SU-DHL-6 (cell line): ENCODE data around the gene POU2F3.

Source experiments
- H2AFZ ChIP-seq: fragments of 200-600 bp; sonication (generic); 2 replicates; pipeline ENCODE4 v1.6.1; 2014; ENCODE audit warnings: low read depth, mild to moderate bottlenecking, moderate library complexity, mixed read lengths, antibody characterized with exemption, low read length; ENCODE audit not compliant: severe bottlenecking
- H3F3A ChIP-seq: fragments of 200-600 bp; shearing (Covaris generic); 2 replicates; pipeline ENCODE4 v1.6.0; 2016; ENCODE audit warnings: antibody characterized with exemption, mild to moderate bottlenecking; ENCODE audit not compliant: insufficient read depth
- H3K27ac ChIP-seq: fragments of 200-600 bp; sonication (generic); 2 replicates; pipeline ENCODE4 v1.5.1; 2016; ENCODE audit warnings: low read depth, mild to moderate bottlenecking, low read length, moderate library complexity, mixed read lengths
- H3K27me3 ChIP-seq: fragments of 200-600 bp; sonication (generic), shearing (Covaris generic); 2 replicates; pipeline ENCODE4 v1.6.0; 2014; ENCODE audit warnings: mild to moderate bottlenecking, low read length
- H3K36me3 ChIP-seq: fragments of 200-600 bp; sonication (generic); 2 replicates; pipeline ENCODE4 v1.6.1; 2014; ENCODE audit warnings: mild to moderate bottlenecking, low read length, mixed read lengths
- H3K4me2 ChIP-seq: fragments of 300-600, 200-600 bp; shearing (Covaris generic), sonication (generic); 2 replicates; pipeline ENCODE4 v1.6.0; 2014; ENCODE audit warnings: low read length, low read depth, mild to moderate bottlenecking; ENCODE audit not compliant: poor library complexity, severe bottlenecking
- H3K4me3 ChIP-seq: fragments of 200-600 bp; sonication (generic); 2 replicates; pipeline ENCODE4 v1.5.1; 2014; ENCODE audit warnings: antibody characterized with exemption, low read length, mild to moderate bottlenecking, mixed read lengths; ENCODE audit not compliant: insufficient read depth, poor library complexity, severe bottlenecking
- H3K79me2 ChIP-seq: fragments of 200-600 bp; sonication (generic); 2 replicates; pipeline ENCODE4 v1.6.1; 2014; ENCODE audit warnings: mild to moderate bottlenecking, low read length, moderate library complexity; ENCODE audit not compliant: insufficient read depth
- H3K9ac ChIP-seq: fragments of 200-600 bp; sonication (generic); 2 replicates; pipeline ENCODE4 v1.7.0; 2014; ENCODE audit warnings: mild to moderate bottlenecking, low read length
- H3K9me2 ChIP-seq: fragments of 200-600 bp; sonication (generic); replicated peaks from 2 replicates; pipeline ENCODE4 v1.6.1; 2014; ENCODE audit warnings: low read length; ENCODE audit not compliant: insufficient read depth
- H3K9me3 ChIP-seq: fragments of 200-600 bp; sonication (generic); 2 replicates; pipeline ENCODE4 v1.6.1; 2014; ENCODE audit warnings: low read length, mixed read lengths; ENCODE audit not compliant: insufficient read depth
- H4K20me1 ChIP-seq: fragments of 200-600 bp; sonication (generic); 2 replicates; pipeline ENCODE4 v1.6.1; 2014; ENCODE audit warnings: low read depth, mild to moderate bottlenecking, antibody characterized with exemption, low read length, moderate library complexity, mixed read lengths
- EZH2phosphoT487 ChIP-seq: fragments of 200-600 bp; sonication (generic), shearing (Covaris generic); conservative IDR thresholded peaks from 2 replicates; pipeline ENCODE4 v1.6.1; 2018; ENCODE audit warnings: mild to moderate bottlenecking, antibody characterized with exemption, low read length, moderate library complexity, mixed read lengths
- TF ChIP-seq, protein P1 (sequence below): fragments of 200-600 bp; sonication (generic); IDR thresholded peaks from one replicate; pipeline ENCODE4 v1.5.1; 2017; ENCODE audit warnings: antibody characterized with exemption, mild to moderate bottlenecking, low read length, moderate library complexity; ENCODE audit not compliant: insufficient read depth, poor library complexity, severe bottlenecking

POU2F3 gene

DNA sequence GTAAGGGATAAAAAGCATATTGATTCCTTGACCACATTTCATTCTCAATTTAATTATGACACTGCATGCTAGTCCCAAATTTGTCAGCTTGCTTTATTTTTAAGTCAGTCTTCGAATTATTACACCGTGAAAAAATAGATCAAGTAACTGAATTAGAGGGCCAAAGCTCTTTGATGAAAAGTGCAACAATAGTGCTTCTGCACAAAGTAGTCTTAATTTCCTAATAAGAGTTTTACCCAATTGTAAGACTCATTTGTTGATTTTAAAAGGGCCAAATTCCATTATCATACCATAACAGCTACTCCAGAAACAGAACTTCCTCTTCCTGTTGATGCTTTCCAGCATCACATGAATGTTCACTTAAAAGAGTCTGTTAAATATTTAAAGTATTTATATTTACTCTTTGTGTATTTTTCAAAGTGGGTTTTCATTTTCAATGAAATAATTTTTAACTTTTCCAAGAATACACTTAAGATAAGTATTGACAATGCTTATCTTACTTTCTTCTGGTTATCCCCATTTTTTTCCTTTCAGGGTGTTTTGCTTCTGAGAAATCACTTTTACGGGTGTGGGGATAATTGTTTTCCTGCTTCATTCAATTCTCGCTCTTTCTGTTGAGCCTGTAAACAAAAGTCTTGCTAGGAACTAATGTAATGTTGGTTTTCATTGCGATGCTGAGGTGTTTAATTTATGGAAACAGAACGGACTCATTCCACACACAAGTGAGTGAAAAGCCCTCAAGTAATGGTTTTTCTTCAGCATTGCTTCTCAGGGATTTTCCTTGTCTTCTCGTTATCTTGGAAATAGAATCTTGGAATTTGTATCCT, 98.4 kb downstream of the POU2F3 start:
- no peaks in the 10 kb centered on the region for H3K36me3 ChIP-seq
- peaks cover 43% of the 10 kb centered on the region for H4K20me1 ChIP-seq
- TF ChIP-seq EZH2phosphoT487, result no peak
- TF ChIP-seq, protein P1, sequence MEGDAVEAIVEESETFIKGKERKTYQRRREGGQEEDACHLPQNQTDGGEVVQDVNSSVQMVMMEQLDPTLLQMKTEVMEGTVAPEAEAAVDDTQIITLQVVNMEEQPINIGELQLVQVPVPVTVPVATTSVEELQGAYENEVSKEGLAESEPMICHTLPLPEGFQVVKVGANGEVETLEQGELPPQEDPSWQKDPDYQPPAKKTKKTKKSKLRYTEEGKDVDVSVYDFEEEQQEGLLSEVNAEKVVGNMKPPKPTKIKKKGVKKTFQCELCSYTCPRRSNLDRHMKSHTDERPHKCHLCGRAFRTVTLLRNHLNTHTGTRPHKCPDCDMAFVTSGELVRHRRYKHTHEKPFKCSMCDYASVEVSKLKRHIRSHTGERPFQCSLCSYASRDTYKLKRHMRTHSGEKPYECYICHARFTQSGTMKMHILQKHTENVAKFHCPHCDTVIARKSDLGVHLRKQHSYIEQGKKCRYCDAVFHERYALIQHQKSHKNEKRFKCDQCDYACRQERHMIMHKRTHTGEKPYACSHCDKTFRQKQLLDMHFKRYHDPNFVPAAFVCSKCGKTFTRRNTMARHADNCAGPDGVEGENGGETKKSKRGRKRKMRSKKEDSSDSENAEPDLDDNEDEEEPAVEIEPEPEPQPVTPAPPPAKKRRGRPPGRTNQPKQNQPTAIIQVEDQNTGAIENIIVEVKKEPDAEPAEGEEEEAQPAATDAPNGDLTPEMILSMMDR, result no peak
- H3K9me3 ChIP-seq, result no peaks in the 10 kb centered on the region
- H2AFZ ChIP-seq, result no peak overlapping the region
- H3K4me3 ChIP-seq, result no peak overlapping the region
- H3K9me2 ChIP-seq, result no peaks in the 10 kb centered on the region
- H3K9ac ChIP-seq, result no peak overlapping the region
- no peaks in the 10 kb centered on the region for H3K79me2 ChIP-seq
- H3F3A ChIP-seq, result peaks cover 16% of the 10 kb centered on the region
- H3K27me3 ChIP-seq, result no peaks in the 10 kb centered on the region
- H3K4me2 ChIP-seq, result peak overlapping the region; percentile 96
- no peak overlapping the region for H3K27ac ChIP-seq

GRCh38 chr11:120339394-120339890, 99.5 kb downstream of the POU2F3 start:
- Histone ChIP-seq H3K4me3 (no peak overlapping the region), H3K4me2 (peak overlapping the region; percentile 3), H3K79me2 (no peaks in the 10 kb centered on the region), H3K27ac (no peak overlapping the region), H2AFZ (no peak overlapping the region), H3K9ac (no peak overlapping the region), H4K20me1 (peaks cover 46% of the 10 kb centered on the region), H3K36me3 (no peaks in the 10 kb centered on the region), H3K9me3 (no peaks in the 10 kb centered on the region), H3F3A (peaks cover 16% of the 10 kb centered on the region), H3K27me3 (no peaks in the 10 kb centered on the region), H3K9me2 (no peaks in the 10 kb centered on the region)
- TF ChIP-seq, protein P1, result no peak
- TF ChIP-seq EZH2phosphoT487, result no peak

DNA sequence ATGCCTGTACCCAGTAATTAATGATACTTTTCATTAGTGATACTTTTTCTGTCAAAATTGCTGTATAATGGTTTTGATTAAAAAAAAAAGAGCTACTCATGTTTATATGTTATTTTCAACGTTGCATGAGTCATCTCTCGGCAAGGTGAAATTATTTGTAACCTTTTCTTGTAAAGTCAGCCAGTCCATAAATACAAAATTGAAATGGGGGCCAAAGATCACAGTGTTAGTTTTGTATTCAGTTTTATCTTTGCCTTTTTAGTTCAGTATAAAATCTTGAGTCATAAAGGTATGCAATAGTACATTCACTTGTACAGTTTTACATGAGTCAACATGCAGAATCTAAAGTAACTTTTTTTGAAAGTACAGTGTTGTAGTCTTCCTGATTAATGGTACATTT, 100.6 kb downstream of the POU2F3 start:
- H3K9me2 ChIP-seq, result no peaks in the 10 kb centered on the region
- no peak overlapping the region for H3K4me2 ChIP-seq
- no peak overlapping the region for H3K9ac ChIP-seq
- TF ChIP-seq, protein P1, result no peak
- no peak for TF ChIP-seq EZH2phosphoT487
- H3K4me3 ChIP-seq, result no peak overlapping the region
- H3K27me3 ChIP-seq, result no peaks in the 10 kb centered on the region
- H3F3A ChIP-seq, result peaks cover 9% of the 10 kb centered on the region
- no peaks in the 10 kb centered on the region for H3K36me3 ChIP-seq
- H4K20me1 ChIP-seq, result peaks cover 54% of the 10 kb centered on the region
- H3K79me2 ChIP-seq, result no peaks in the 10 kb centered on the region
- no peak overlapping the region for H3K27ac ChIP-seq
- no peaks in the 10 kb centered on the region for H3K9me3 ChIP-seq
- H2AFZ ChIP-seq, result no peak overlapping the region
